ENCODE results near the gene ERC2. TPM values are rescaled to one million over a fixed set of nuclear protein-coding genes. Genes with fewer than 3 reads are reported as not detected.

The ERC2 gene
- total RNA-seq, 1 donor from 2014 or later = 0.76 TPM

GRCh38 chr3:55649554-55649953, 818.7 kb downstream of the ERC2 start:
- no peak for DNase-seq (ENCODE audit: missing footprints)
- intact Hi-C loops (cut with DNase I) = no loop called here
- ATAC-seq = peak; percentile 34

GRCh38 chr3:55648591-55649318, 819.5 kb downstream of the ERC2 start:
- ATAC-seq = no peak

GRCh38 chr3:55647670-55648069, 820.6 kb downstream of the ERC2 start:
- no peak for DNase-seq (ENCODE audit: missing footprints)
- no peak for ATAC-seq
- intact Hi-C loops (cut with DNase I) = no loop called here

More at GRCh38 chr3:55648591-55649318, 819.5 kb downstream of the ERC2 start:
- DNase-seq (ENCODE audit: missing footprints) = no peak
- intact Hi-C loops (cut with DNase I) = no loop called here

- DNase-seq (ENCODE audit: missing footprints) = no peak
- no peak for ATAC-seq
- intact Hi-C loops (cut with DNase I) = no loop called here
Observed at GRCh38 chr3:55647063-55647462, 821.2 kb downstream of the ERC2 start.

GRCh38 chr3:55646121-55646520, 822.1 kb downstream of the ERC2 start:
- ATAC-seq (no peak), DNase-seq (ENCODE audit: missing footprints) (no peak)
- intact Hi-C loops (cut with DNase I) = no loop called here

GRCh38 chr3:55645422-55645821, 822.8 kb downstream of the ERC2 start:
- DNase-seq (ENCODE audit: missing footprints) (no peak), ATAC-seq (no peak)
- intact Hi-C loops (cut with DNase I) = no loop called here

GRCh38 chr3:55643283-55643682, 825.0 kb downstream of the ERC2 start:
- intact Hi-C loops (cut with DNase I) = no loop called here
- ATAC-seq (no peak), DNase-seq (ENCODE audit: missing footprints) (no peak)

- DNase-seq (ENCODE audit: missing footprints) (no peak), ATAC-seq (no peak)
- intact Hi-C loops (cut with DNase I) = no loop called here
Observed at GRCh38 chr3:55641964-55642363, 826.3 kb downstream of the ERC2 start.

GRCh38 chr3:55639896-55640765, 828.1 kb downstream of the ERC2 start:
- no peak for ATAC-seq
- intact Hi-C loops (cut with DNase I) = no loop called here
- no peak for DNase-seq (ENCODE audit: missing footprints)

- no peak for DNase-seq (ENCODE audit: missing footprints)
- ATAC-seq = no peak
- intact Hi-C loops (cut with DNase I) = no loop called here
Observed at GRCh38 chr3:55639143-55639542, 829.1 kb downstream of the ERC2 start.

- intact Hi-C loops (cut with DNase I) = no loop called here
- no peak for ATAC-seq
- DNase-seq (ENCODE audit: missing footprints) = no peak
Observed at GRCh38 chr3:55637906-55638638, 830.2 kb downstream of the ERC2 start.

- intact Hi-C loops (cut with DNase I) = no loop called here
- no peak for DNase-seq (ENCODE audit: missing footprints)
- ATAC-seq = no peak
Observed at GRCh38 chr3:55636300-55637195, 831.7 kb downstream of the ERC2 start.

- no peak for ATAC-seq
- intact Hi-C loops (cut with DNase I) = no loop called here
- no peak for DNase-seq (ENCODE audit: missing footprints)
Observed at GRCh38 chr3:55634345-55634744, 833.9 kb downstream of the ERC2 start.

- ATAC-seq = no peak
- intact Hi-C loops (cut with DNase I) = no loop called here
- DNase-seq (ENCODE audit: missing footprints) = no peak
Observed at GRCh38 chr3:55633333-55633732, 834.9 kb downstream of the ERC2 start.

- no peak for ATAC-seq
- no peak for DNase-seq (ENCODE audit: missing footprints)
- intact Hi-C loops (cut with DNase I) = no loop called here
Observed at GRCh38 chr3:55631766-55632331, 836.4 kb downstream of the ERC2 start.

GRCh38 chr3:55630921-55631299, 837.4 kb downstream of the ERC2 start:
- DNase-seq (ENCODE audit: missing footprints) = no peak
- no peak for ATAC-seq
- intact Hi-C loops (cut with DNase I) = no loop called here

- ATAC-seq (no peak), DNase-seq (ENCODE audit: missing footprints) (no peak)
Observed at GRCh38 chr3:55630280-55630920, 837.9 kb downstream of the ERC2 start.

GRCh38 chr3:55629432-55629831, 838.8 kb downstream of the ERC2 start:
- intact Hi-C loops (cut with DNase I) = no loop called here
- DNase-seq (ENCODE audit: missing footprints) = no peak

More at GRCh38 chr3:55630280-55630920, 837.9 kb downstream of the ERC2 start:
- intact Hi-C loops (cut with DNase I) = no loop called here

More at GRCh38 chr3:55629432-55629831, 838.8 kb downstream of the ERC2 start:
- ATAC-seq = no peak

Measured in Right ventricle myocardium inferior (tissue), 1 donor.